HepG2 (cell line): ENCODE data around the gene EPX. TPM values are rescaled to one million over a fixed set of nuclear protein-coding genes. Genes with fewer than 3 reads are reported as not detected.

Experiments
- EP300 ChIP-seq, 3 experiments: sonication (generic) in 1 of 3; formaldehyde crosslinking in 1 of 3; IDR thresholded peaks; 2 replicates each; pipeline versions ENCODE4 v1.5.1 to v1.6.1; 2011 to 2020; ENCODE audit warnings: low read depth in 2 of 3, low read length in 2 of 3, borderline replicate concordance in 1 of 3, improper control_type of control experiment in 1 of 3, mild to moderate bottlenecking in 1 of 3, missing genetic modification reagents in 1 of 3, moderate library complexity in 1 of 3
- FOXA1 ChIP-seq, 2 experiments: fragments of 450-650 bp in 1 of 2; sonication (generic) in 1 of 2; formaldehyde crosslinking in 1 of 2; IDR thresholded peaks; 2 replicates each; pipeline versions ENCODE4 v1.4.0 to v1.6.1; 2016 to 2020; ENCODE audit warnings: missing genetic modification reagents in 1 of 2
- GTF3A ChIP-seq: sonication (generic); formaldehyde crosslinking; conservative IDR thresholded peaks from 2 replicates; pipeline ENCODE4 v1.4.0; 2020; ENCODE audit warnings: mild to moderate bottlenecking, missing genetic modification reagents
- HNF4A ChIP-seq: sonication (generic); formaldehyde crosslinking; IDR thresholded peaks from 2 replicates; pipeline ENCODE4 v1.4.0; 2020; ENCODE audit warnings: missing genetic modification reagents
- HOXA3 ChIP-seq: sonication (generic); formaldehyde crosslinking; IDR thresholded peaks from 2 replicates; pipeline ENCODE4 v1.5.0; 2020; ENCODE audit warnings: missing genetic modification reagents
- NCOA1 ChIP-seq: sonication (generic); formaldehyde crosslinking; IDR thresholded peaks from 2 replicates; pipeline ENCODE4 v1.9.0; 2021; ENCODE audit warnings: missing genetic modification reagents
- NR2C2 ChIP-seq: sonication (generic); formaldehyde crosslinking; IDR thresholded peaks from 2 replicates; pipeline ENCODE4 v1.4.0; 2020; ENCODE audit warnings: missing genetic modification reagents, mild to moderate bottlenecking, moderate library complexity, borderline replicate concordance
- RBAK ChIP-seq: sonication (generic); formaldehyde crosslinking; IDR thresholded peaks from 2 replicates; pipeline ENCODE4 v1.5.1; 2020; ENCODE audit warnings: mild to moderate bottlenecking, missing genetic modification reagents
- SAP130 ChIP-seq: IDR thresholded peaks from 2 replicates; pipeline ENCODE4 v1.6.1; 2016; ENCODE audit warnings: low read depth
- SOX6 ChIP-seq, 2 experiments: fragments of 450-650 bp in 1 of 2; sonication (generic) in 1 of 2; formaldehyde crosslinking in 1 of 2; IDR thresholded peaks; 2 replicates each; pipeline versions ENCODE4 v1.4.0 to v1.6.1; 2017 to 2020; ENCODE audit warnings: antibody characterized with exemption in 1 of 2, mild to moderate bottlenecking in 1 of 2, missing genetic modification reagents in 1 of 2
- TARDBP ChIP-seq: sonication (generic); formaldehyde crosslinking; IDR thresholded peaks from 2 replicates; pipeline ENCODE4 v1.8.0; 2022; ENCODE audit warnings: mild to moderate bottlenecking, missing genetic modification reagents
- TEAD3 ChIP-seq: optimal IDR thresholded peaks from 2 replicates; pipeline ENCODE3; 2016; ENCODE audit warnings: borderline replicate concordance
- TMF1 ChIP-seq: sonication (generic); formaldehyde crosslinking; IDR thresholded peaks from 2 replicates; pipeline ENCODE4 v1.8.1; 2022; ENCODE audit warnings: low read depth, missing genetic modification reagents
- ZIK1 ChIP-seq: sonication (generic); formaldehyde crosslinking; IDR thresholded peaks from 2 replicates; pipeline ENCODE4 v1.5.0; 2020; ENCODE audit warnings: mild to moderate bottlenecking, low read depth, missing genetic modification reagents, borderline replicate concordance
- ZNF225 ChIP-seq: sonication (generic); formaldehyde crosslinking; IDR thresholded peaks from 2 replicates; pipeline ENCODE4 v1.4.0; 2020; ENCODE audit warnings: mild to moderate bottlenecking, missing genetic modification reagents
- ZNF24 ChIP-seq: fragments of 450-650 bp; IDR thresholded peaks from 2 replicates; pipeline ENCODE4 v1.6.1; 2017; ENCODE audit warnings: antibody characterized with exemption, mild to moderate bottlenecking
- ZNF331 ChIP-seq: sonication (generic); formaldehyde crosslinking; IDR thresholded peaks from 2 replicates; pipeline ENCODE4 v1.4.0; 2020; ENCODE audit warnings: missing genetic modification reagents
- ZNF841 ChIP-seq: sonication (generic); formaldehyde crosslinking; IDR thresholded peaks from 2 replicates; pipeline ENCODE4 v1.8.1; 2023; ENCODE audit warnings: missing genetic modification reagents, borderline replicate concordance
- polyA plus RNA-seq, 8 experiments: library from polyadenylated mRNA; depleted of rRNA in 3 of 8; stranded (reverse) in 7 of 8; unstranded in 1 of 8; fragments of >200 nt; fragmentation: Illumina TruSeq in 4 of 8; extraction: Trizol in 4 of 8; gene quantifications; 2 replicates each; pipeline versions ENCODE4 v1.2.1 to v1.2.3, GENCODE V29; 2011 to 2016; ENCODE audit warnings: low read depth in 4 of 8, missing spikeins in 1 of 8, mixed read lengths in 1 of 8; ENCODE audit not compliant: insufficient read depth in 1 of 8
- total RNA-seq, 5 experiments: library from RNA; depleted of rRNA; stranded (reverse); fragments of >200 nt; fragmentation: Illumina TruSeq; extraction: Trizol; gene quantifications; 2 replicates each; pipeline ENCODE4 v1.2.3, GENCODE V29; 2016; ENCODE audit warnings: low read depth in 1 of 5
- TF ChIP-seq, protein P1 (sequence below): sonication (generic); formaldehyde crosslinking; IDR thresholded peaks from 2 replicates; pipeline ENCODE4 v1.5.0; 2020; ENCODE audit warnings: missing genetic modification reagents
- TF ChIP-seq, protein P2 (sequence below): sonication (generic); formaldehyde crosslinking; conservative IDR thresholded peaks from 2 replicates; pipeline ENCODE4 v1.4.0; 2020; ENCODE audit warnings: mild to moderate bottlenecking, missing genetic modification reagents, moderate library complexity

EPX gene
- total and polyA plus RNA-seq, 2 of the 13 experiments (the other 11 are each of a cell fraction or from before 2014, with no cell fraction given): not detected

DNA sequence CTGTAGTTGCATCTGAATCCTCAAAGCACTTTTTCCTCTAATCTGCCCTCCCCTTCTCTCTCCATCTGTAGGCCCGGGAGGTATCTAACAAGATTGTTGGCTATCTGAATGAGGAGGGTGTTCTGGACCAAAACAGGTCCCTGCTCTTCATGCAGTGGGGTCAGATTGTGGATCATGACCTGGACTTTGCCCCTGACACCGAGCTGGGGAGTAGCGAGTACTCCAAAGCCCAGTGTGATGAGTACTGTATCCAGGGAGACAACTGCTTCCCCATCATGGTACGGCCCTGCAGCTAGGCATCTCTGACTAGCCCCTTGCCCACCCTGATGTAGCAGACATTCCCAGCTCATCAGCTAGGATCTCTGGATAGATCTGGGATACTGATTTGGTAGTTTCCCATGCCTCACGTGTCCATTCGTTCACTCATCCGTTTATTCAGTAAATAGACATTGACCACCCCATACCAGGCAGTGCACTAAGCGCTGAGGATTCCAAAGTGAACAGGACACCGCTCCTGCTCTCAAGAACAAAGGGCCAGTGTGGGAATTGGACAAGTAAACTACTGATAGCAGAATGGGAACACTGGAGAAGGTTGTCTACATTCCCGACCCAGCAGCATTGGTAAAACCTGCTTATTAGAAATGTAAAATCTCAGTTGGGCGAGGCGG is 58.0 kb downstream of the EPX start (continued):
- TF ChIP-seq FOXA1 (IDR thresholded peaks at IDR 0.05) (no peak), FOXA1 (CRISPR knock-in tag; IDR thresholded peaks at IDR 0.05) (peak; percentile 48; the same call in 1 of the 2 replicates), ZNF841 (CRISPR knock-in tag) (no peak), SOX6 (IDR thresholded peaks at IDR 0.05) (no peak), SOX6 (CRISPR knock-in tag; IDR thresholded peaks at IDR 0.05) (peak; percentile 66), TARDBP (CRISPR knock-in tag) (0 out of 2 replicates have a peak, but pooled peaks have one; percentile 17), RBAK (no peak), TEAD3 (CRISPR knock-in tag) (peak; percentile 80), TMF1 (CRISPR knock-in tag) (no peak), HNF4A (CRISPR knock-in tag) (peak; percentile 77), ZNF225 (CRISPR knock-in tag) (no peak), NR2C2 (peak; percentile 37; the same call in 1 of the 2 replicates), HOXA3 (CRISPR knock-in tag) (peak; percentile 28; the same call in 1 of the 2 replicates), NCOA1 (peak; percentile 54; the same call in 1 of the 2 replicates), ZIK1 (0 out of 2 replicates have a peak, but pooled peaks have one; percentile 7), ZNF24 (no peak), EP300 (IDR thresholded peaks at IDR 0.05; ENCODE audit: low read depth in 2 of 2, low read length in 2 of 2) (0 out of 4 replicates have a peak, but pooled peaks of 1 of the 2 experiments have one; percentile 6), EP300 (CRISPR knock-in tag; IDR thresholded peaks at IDR 0.05; ENCODE audit: borderline replicate concordance) (no peak), GTF3A (CRISPR knock-in tag) (no peak), ZNF331 (peak; percentile 25; the same call in 1 of the 2 replicates), SAP130 (CRISPR knock-in tag) (peak; percentile 41; the same call in 1 of the 2 replicates)
- TF ChIP-seq, protein P1, sequence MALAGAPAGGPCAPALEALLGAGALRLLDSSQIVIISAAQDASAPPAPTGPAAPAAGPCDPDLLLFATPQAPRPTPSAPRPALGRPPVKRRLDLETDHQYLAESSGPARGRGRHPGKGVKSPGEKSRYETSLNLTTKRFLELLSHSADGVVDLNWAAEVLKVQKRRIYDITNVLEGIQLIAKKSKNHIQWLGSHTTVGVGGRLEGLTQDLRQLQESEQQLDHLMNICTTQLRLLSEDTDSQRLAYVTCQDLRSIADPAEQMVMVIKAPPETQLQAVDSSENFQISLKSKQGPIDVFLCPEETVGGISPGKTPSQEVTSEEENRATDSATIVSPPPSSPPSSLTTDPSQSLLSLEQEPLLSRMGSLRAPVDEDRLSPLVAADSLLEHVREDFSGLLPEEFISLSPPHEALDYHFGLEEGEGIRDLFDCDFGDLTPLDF (CRISPR knock-in tag): no peak
- TF ChIP-seq, protein P2, sequence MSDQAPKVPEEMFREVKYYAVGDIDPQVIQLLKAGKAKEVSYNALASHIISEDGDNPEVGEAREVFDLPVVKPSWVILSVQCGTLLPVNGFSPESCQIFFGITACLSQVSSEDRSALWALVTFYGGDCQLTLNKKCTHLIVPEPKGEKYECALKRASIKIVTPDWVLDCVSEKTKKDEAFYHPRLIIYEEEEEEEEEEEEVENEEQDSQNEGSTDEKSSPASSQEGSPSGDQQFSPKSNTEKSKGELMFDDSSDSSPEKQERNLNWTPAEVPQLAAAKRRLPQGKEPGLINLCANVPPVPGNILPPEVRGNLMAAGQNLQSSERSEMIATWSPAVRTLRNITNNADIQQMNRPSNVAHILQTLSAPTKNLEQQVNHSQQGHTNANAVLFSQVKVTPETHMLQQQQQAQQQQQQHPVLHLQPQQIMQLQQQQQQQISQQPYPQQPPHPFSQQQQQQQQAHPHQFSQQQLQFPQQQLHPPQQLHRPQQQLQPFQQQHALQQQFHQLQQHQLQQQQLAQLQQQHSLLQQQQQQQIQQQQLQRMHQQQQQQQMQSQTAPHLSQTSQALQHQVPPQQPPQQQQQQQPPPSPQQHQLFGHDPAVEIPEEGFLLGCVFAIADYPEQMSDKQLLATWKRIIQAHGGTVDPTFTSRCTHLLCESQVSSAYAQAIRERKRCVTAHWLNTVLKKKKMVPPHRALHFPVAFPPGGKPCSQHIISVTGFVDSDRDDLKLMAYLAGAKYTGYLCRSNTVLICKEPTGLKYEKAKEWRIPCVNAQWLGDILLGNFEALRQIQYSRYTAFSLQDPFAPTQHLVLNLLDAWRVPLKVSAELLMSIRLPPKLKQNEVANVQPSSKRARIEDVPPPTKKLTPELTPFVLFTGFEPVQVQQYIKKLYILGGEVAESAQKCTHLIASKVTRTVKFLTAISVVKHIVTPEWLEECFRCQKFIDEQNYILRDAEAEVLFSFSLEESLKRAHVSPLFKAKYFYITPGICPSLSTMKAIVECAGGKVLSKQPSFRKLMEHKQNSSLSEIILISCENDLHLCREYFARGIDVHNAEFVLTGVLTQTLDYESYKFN: peak; percentile 30; the same call in 1 of the 2 replicates
- TF ChIP-seq, all 625 proteins: peak for 51
